ENCODE measurements around the gene PTPN2.

PTPN2 gene

GRCh38 chr18:12742453-12742852 is 141.6 kb downstream of the PTPN2 start:
- H3K79me2 ChIP-seq (ENCODE audit: insufficient read depth, low read length) = no peaks in the 10 kb centered on the region
- H3K27ac ChIP-seq (ENCODE audit: low read depth, low read length) = no peak overlapping the region
- H3K4me3 ChIP-seq (ENCODE audit: insufficient read depth, low read length, poor library complexity, severe bottlenecking) = no peak overlapping the region
- TF ChIP-seq CTCF (IDR thresholded peaks at IDR 0.05; ENCODE audit: insufficient read depth, low read length, poor library complexity, severe bottlenecking) (no peak), EZH2phosphoT487 (conservative IDR thresholded peaks at IDR 0.05; ENCODE audit: low read length) (no peak)
- H3F3A ChIP-seq (ENCODE audit: insufficient read depth) = no peaks in the 10 kb centered on the region
- no peaks in the 10 kb centered on the region for H3K9me3 ChIP-seq (ENCODE audit: insufficient read depth, low read length)
- H3K36me3 ChIP-seq (ENCODE audit: low read length) = no peaks in the 10 kb centered on the region
- H3K27me3 ChIP-seq (ENCODE audit: low read length) = no peaks in the 10 kb centered on the region
- H3K9me2 ChIP-seq (replicated peaks; ENCODE audit: insufficient read depth, low read length) = no peaks in the 10 kb centered on the region
- H2AFZ ChIP-seq (ENCODE audit: low read depth, low read length, severe bottlenecking) = no peak overlapping the region
- no peaks in the 10 kb centered on the region for H4K20me1 ChIP-seq (ENCODE audit: low read depth, low read length)
- H3K9ac ChIP-seq (ENCODE audit: low read length) = no peak overlapping the region
- no peak overlapping the region for H3K4me2 ChIP-seq (ENCODE audit: low read depth, low read length, poor library complexity, severe bottlenecking)

Data from SU-DHL-6 (cell line).